Measurements from ENCODE around the gene PLXNC1. TPM values are rescaled to one million over a fixed set of nuclear protein-coding genes. Genes with fewer than 3 reads are reported as not detected.

PLXNC1 gene
- total and polyA plus RNA-seq, 2 experiments from 2014 or later: 0.78 to 1.9 TPM

- Histone ChIP-seq H3K27ac (no peak overlapping the region), H3K4me2 (ENCODE audit: unreplicated experiment) (no peak overlapping the region), H3K27me3 (replicated peaks; ENCODE audit: insufficient read depth) (no peaks in the 10 kb centered on the region; the same call in 1 of the 2 replicates), H3K79me2 (ENCODE audit: insufficient read depth) (no peaks in the 10 kb centered on the region), H3F3A (ENCODE audit: insufficient read depth) (no peaks in the 10 kb centered on the region), H4K20me1 (ENCODE audit: insufficient read depth) (no peaks in the 10 kb centered on the region), H3K9me2 (ENCODE audit: insufficient read depth) (no peaks in the 10 kb centered on the region), H3K36me3 (ENCODE audit: low read depth) (no peaks in the 10 kb centered on the region), H3K9me3 (ENCODE audit: low read depth) (no peaks in the 10 kb centered on the region), H3K4me3 (no peak overlapping the region), H3K4me1 (ENCODE audit: insufficient read depth) (no peaks in the 10 kb centered on the region), H3K9ac (no peak overlapping the region), H2AFZ (no peak overlapping the region)
- in situ Hi-C loops (cut with MboI): no loop called here
- no peak for DNase-seq
- TF ChIP-seq EZH2phosphoT487 (IDR thresholded peaks at IDR 0.05; ENCODE audit: insufficient read depth, low read depth): no peak
- no peak for TF ChIP-seq EZH2 (IDR thresholded peaks at IDR 0.05; ENCODE audit: insufficient read depth, poor library complexity, severe bottlenecking)
- 94 to 100% methylated on average over 1 of the region's 1 CpG for WGBS, 2 experiments (ENCODE audit: low coverage in 1 of 2, low lambda C conversion rate in 2 of 2, missing lambda C conversion rate in 2 of 2)
Observed at GRCh38 chr12:94240171-94240570, 91.8 kb downstream of the PLXNC1 start.

- Histone ChIP-seq H3K27ac (no peak overlapping the region), H3K79me2 (ENCODE audit: insufficient read depth) (no peaks in the 10 kb centered on the region), H3K4me3 (no peak overlapping the region), H3K9ac (no peak overlapping the region), H3K4me2 (ENCODE audit: unreplicated experiment) (no peak overlapping the region), H4K20me1 (ENCODE audit: insufficient read depth) (no peaks in the 10 kb centered on the region), H3F3A (ENCODE audit: insufficient read depth) (no peaks in the 10 kb centered on the region), H3K9me3 (ENCODE audit: low read depth) (no peaks in the 10 kb centered on the region), H2AFZ (no peak overlapping the region), H3K4me1 (ENCODE audit: insufficient read depth) (no peaks in the 10 kb centered on the region), H3K27me3 (replicated peaks; ENCODE audit: insufficient read depth) (no peaks in the 10 kb centered on the region; the same call in 1 of the 2 replicates), H3K9me2 (ENCODE audit: insufficient read depth) (no peaks in the 10 kb centered on the region), H3K36me3 (ENCODE audit: low read depth) (no peaks in the 10 kb centered on the region)
- TF ChIP-seq EZH2 (IDR thresholded peaks at IDR 0.05; ENCODE audit: insufficient read depth, poor library complexity, severe bottlenecking): no peak
- no peak for TF ChIP-seq EZH2phosphoT487 (IDR thresholded peaks at IDR 0.05; ENCODE audit: insufficient read depth, low read depth)
- WGBS, 2 experiments (ENCODE audit: low coverage in 1 of 2, low lambda C conversion rate in 2 of 2, missing lambda C conversion rate in 2 of 2): 92% methylated on average over 6 of the region's 6 CpGs
- in situ Hi-C loops (cut with MboI): no loop called here
- no peak for DNase-seq
Observed at GRCh38 chr12:94242901-94243300, 94.5 kb downstream of the PLXNC1 start.

- Histone ChIP-seq H3K27me3 (replicated peaks; ENCODE audit: insufficient read depth) (no peaks in the 10 kb centered on the region), H3K9ac (no peak overlapping the region), H3F3A (ENCODE audit: insufficient read depth) (no peaks in the 10 kb centered on the region), H3K4me2 (ENCODE audit: unreplicated experiment) (no peak overlapping the region), H3K36me3 (ENCODE audit: low read depth) (no peaks in the 10 kb centered on the region), H3K9me3 (ENCODE audit: low read depth) (no peaks in the 10 kb centered on the region), H3K4me1 (ENCODE audit: insufficient read depth) (no peaks in the 10 kb centered on the region), H2AFZ (no peak overlapping the region), H3K27ac (no peak overlapping the region), H3K79me2 (ENCODE audit: insufficient read depth) (no peaks in the 10 kb centered on the region), H3K9me2 (ENCODE audit: insufficient read depth) (no peaks in the 10 kb centered on the region), H4K20me1 (ENCODE audit: insufficient read depth) (no peaks in the 10 kb centered on the region), H3K4me3 (no peak overlapping the region)
- TF ChIP-seq EZH2 (IDR thresholded peaks at IDR 0.05; ENCODE audit: insufficient read depth, poor library complexity, severe bottlenecking) (no peak), EZH2phosphoT487 (IDR thresholded peaks at IDR 0.05; ENCODE audit: insufficient read depth, low read depth) (no peak)
- in situ Hi-C loops (cut with MboI): no loop called here
- DNase-seq: no peak
- WGBS, 2 experiments (ENCODE audit: low coverage in 1 of 2, low lambda C conversion rate in 2 of 2, missing lambda C conversion rate in 2 of 2): 86 to 88% methylated on average over 11 of the region's 11 CpGs
Observed at GRCh38 chr12:94244165-94245133, 96.1 kb downstream of the PLXNC1 start.

- Histone ChIP-seq H3K4me3 (no peak overlapping the region), H3K27ac (no peak overlapping the region), H3K27me3 (replicated peaks; ENCODE audit: insufficient read depth) (no peaks in the 10 kb centered on the region), H2AFZ (no peak overlapping the region), H3K9me2 (ENCODE audit: insufficient read depth) (no peaks in the 10 kb centered on the region), H3K36me3 (ENCODE audit: low read depth) (no peaks in the 10 kb centered on the region), H3K9ac (no peak overlapping the region), H3K9me3 (ENCODE audit: low read depth) (no peaks in the 10 kb centered on the region), H3F3A (ENCODE audit: insufficient read depth) (no peaks in the 10 kb centered on the region), H3K4me2 (ENCODE audit: unreplicated experiment) (no peak overlapping the region), H3K79me2 (ENCODE audit: insufficient read depth) (no peaks in the 10 kb centered on the region), H4K20me1 (ENCODE audit: insufficient read depth) (no peaks in the 10 kb centered on the region), H3K4me1 (ENCODE audit: insufficient read depth) (no peaks in the 10 kb centered on the region)
- WGBS, 2 experiments (ENCODE audit: low coverage in 1 of 2, low lambda C conversion rate in 2 of 2, missing lambda C conversion rate in 2 of 2): 82 to 86% methylated on average over 12 of the region's 12 CpGs
- no peak for DNase-seq
- no peak for TF ChIP-seq EZH2 (IDR thresholded peaks at IDR 0.05; ENCODE audit: insufficient read depth, poor library complexity, severe bottlenecking)
- no peak for TF ChIP-seq EZH2phosphoT487 (IDR thresholded peaks at IDR 0.05; ENCODE audit: insufficient read depth, low read depth)
- in situ Hi-C loops (cut with MboI): no loop called here
Observed at GRCh38 chr12:94245631-94246383, 97.4 kb downstream of the PLXNC1 start.
